ENCODE data around the gene ARHGAP22.
"Not testable (repeated sequence)": the region's sequence is repeated elsewhere in the genome, so short reads cannot be mapped to it uniquely, and the experiment has no call there.

The ARHGAP22 gene, protein sequence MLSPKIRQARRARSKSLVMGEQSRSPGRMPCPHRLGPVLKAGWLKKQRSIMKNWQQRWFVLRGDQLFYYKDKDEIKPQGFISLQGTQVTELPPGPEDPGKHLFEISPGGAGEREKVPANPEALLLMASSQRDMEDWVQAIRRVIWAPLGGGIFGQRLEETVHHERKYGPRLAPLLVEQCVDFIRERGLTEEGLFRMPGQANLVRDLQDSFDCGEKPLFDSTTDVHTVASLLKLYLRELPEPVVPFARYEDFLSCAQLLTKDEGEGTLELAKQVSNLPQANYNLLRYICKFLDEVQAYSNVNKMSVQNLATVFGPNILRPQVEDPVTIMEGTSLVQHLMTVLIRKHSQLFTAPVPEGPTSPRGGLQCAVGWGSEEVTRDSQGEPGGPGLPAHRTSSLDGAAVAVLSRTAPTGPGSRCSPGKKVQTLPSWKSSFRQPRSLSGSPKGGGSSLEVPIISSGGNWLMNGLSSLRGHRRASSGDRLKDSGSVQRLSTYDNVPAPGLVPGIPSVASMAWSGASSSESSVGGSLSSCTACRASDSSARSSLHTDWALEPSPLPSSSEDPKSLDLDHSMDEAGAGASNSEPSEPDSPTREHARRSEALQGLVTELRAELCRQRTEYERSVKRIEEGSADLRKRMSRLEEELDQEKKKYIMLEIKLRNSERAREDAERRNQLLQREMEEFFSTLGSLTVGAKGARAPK

GRCh38 chr10:48604991-48605508 lies at the start of gene ARHGAP22:
ARHGAP22 (minus strand) TSS chr10:48605073; CDS start chr10:48604796, 277 bp downstream.
- no peaks in the 10 kb centered on the region for H3K9me3 ChIP-seq (ENCODE audit: control insufficient read depth, insufficient read depth, low read length)
- H3K4me1 ChIP-seq (ENCODE audit: insufficient read depth, low read length): peaks cover 9% of the 10 kb centered on the region; the same call in 1 of the 2 replicates
- H3K9ac ChIP-seq (ENCODE audit: low read depth, low read length): peak within 1 kb of the TSS; percentile 48; the same call in 1 of the 2 replicates
- H3K36me3 ChIP-seq (ENCODE audit: insufficient read depth, low read length): no peaks in the 10 kb centered on the region

DNA sequence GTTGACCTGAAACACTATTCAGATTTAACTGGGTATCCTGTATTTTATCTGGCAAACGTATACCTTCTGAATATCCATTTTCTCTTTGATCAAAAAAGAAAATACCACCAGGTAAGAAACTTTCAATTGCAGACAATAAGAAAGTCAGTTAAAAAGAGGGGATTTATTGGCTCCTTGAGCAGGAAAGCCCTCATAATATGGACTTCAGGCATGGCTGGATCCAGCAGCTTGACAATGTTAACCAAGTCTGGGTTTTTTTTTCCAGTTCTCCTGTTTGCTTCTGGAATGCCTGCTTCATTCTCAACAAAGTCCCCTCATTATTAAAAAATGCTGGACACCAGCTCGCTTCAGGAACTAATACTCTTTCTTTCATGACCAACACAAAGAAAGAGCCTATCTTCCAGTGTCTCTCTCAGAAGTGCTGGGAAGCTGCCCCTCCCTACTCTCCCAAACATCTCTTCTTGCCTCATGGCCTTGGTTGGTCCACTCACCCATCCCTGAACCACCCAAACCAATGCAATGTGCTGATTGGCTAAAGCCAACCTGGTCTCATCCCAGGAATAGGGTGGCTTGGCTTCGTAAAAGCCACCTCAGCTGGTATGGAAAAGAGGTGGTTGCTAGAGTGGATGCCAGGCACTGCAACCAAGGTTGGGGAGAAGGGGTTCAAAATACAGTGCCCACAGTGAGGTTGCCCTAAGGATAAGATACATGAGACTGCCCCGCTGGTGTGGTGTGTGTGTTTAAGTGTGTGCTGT lies 49.2 kb upstream of the ARHGAP22 start:
- no peak overlapping the region for H3K9ac ChIP-seq (ENCODE audit: low read depth, low read length)
- no peaks in the 10 kb centered on the region for H3K9me3 ChIP-seq (ENCODE audit: control insufficient read depth, insufficient read depth, low read length)
- no peaks in the 10 kb centered on the region for H3K36me3 ChIP-seq (ENCODE audit: insufficient read depth, low read length)
- peaks cover 5% of the 10 kb centered on the region; the same call in 1 of the 2 replicates for H3K4me1 ChIP-seq (ENCODE audit: insufficient read depth, low read length)

DNA sequence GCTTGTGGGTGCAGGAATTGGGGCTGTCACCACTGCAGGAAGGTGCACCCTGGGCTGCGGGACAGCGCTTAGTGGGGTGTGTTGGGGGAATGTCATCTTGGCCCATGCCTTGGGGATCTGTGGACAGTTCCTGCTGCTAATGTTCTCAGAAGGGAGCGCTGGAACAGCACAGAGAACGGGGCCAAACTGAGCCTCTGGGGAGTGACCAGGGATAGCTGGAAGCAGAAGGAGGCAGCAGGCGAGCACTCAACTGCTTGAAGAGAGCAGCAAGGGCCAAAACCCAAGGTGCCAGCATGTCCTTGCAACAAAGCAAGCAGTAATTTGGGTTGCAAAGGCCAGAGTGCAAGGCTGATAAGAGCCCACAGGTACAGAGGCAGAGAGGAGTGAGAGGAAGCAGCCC lies 48.5 kb upstream of the ARHGAP22 start:
- H3K4me1 ChIP-seq (ENCODE audit: insufficient read depth, low read length): peaks cover 5% of the 10 kb centered on the region; the same call in 1 of the 2 replicates
- no peaks in the 10 kb centered on the region for H3K36me3 ChIP-seq (ENCODE audit: insufficient read depth, low read length)
- H3K9ac ChIP-seq (ENCODE audit: low read depth, low read length): no peak overlapping the region
- H3K9me3 ChIP-seq (ENCODE audit: control insufficient read depth, insufficient read depth, low read length): no peaks in the 10 kb centered on the region

DNA sequence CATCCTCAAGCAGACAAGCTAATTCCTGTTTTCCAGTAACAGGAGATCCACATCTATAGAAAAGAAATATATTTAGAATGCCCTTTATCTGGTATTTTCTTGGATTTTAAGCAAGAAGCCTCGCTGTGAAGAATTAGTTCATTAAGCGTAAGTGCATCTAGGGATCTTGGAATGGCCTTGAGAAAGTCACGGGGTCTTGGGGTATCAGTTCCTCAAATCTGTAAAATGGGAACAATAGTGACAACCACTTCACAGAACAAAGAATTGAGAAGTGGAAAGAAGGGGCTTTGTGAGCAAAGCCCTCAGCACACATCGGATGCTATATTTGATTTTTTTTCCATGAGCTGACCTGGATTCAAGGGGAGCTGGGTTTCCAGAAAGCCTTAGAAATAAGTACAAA lies 47.5 kb upstream of the ARHGAP22 start:
- Histone ChIP-seq H3K36me3 (ENCODE audit: insufficient read depth, low read length) (no peaks in the 10 kb centered on the region), H3K9me3 (ENCODE audit: control insufficient read depth, insufficient read depth, low read length) (no peaks in the 10 kb centered on the region), H3K4me1 (ENCODE audit: insufficient read depth, low read length) (peaks cover 5% of the 10 kb centered on the region; the same call in 1 of the 2 replicates), H3K9ac (ENCODE audit: low read depth, low read length) (no peak overlapping the region)

- no peak overlapping the region for H3K9ac ChIP-seq (ENCODE audit: low read depth, low read length)
- peaks cover 2% of the 10 kb centered on the region; the same call in 1 of the 2 replicates for H3K4me1 ChIP-seq (ENCODE audit: insufficient read depth, low read length)
- no peaks in the 10 kb centered on the region for H3K36me3 ChIP-seq (ENCODE audit: insufficient read depth, low read length)
- H3K9me3 ChIP-seq (ENCODE audit: control insufficient read depth, insufficient read depth, low read length): no peaks in the 10 kb centered on the region
Observed at GRCh38 chr10:48651839-48652238, 47.0 kb upstream of the ARHGAP22 start.

- no peaks in the 10 kb centered on the region for H3K9me3 ChIP-seq (ENCODE audit: control insufficient read depth, insufficient read depth, low read length)
- H3K4me1 ChIP-seq (ENCODE audit: insufficient read depth, low read length): no peaks in the 10 kb centered on the region
- H3K36me3 ChIP-seq (ENCODE audit: insufficient read depth, low read length): no peaks in the 10 kb centered on the region
- H3K9ac ChIP-seq (ENCODE audit: low read depth, low read length): no peak overlapping the region
Observed at GRCh38 chr10:48651293-48651692, 46.4 kb upstream of the ARHGAP22 start.

- Histone ChIP-seq H3K9ac (ENCODE audit: low read depth, low read length) (no peak overlapping the region), H3K9me3 (ENCODE audit: control insufficient read depth, insufficient read depth, low read length) (no peaks in the 10 kb centered on the region), H3K36me3 (ENCODE audit: insufficient read depth, low read length) (no peaks in the 10 kb centered on the region), H3K4me1 (ENCODE audit: insufficient read depth, low read length) (no peaks in the 10 kb centered on the region)
Observed at GRCh38 chr10:48649349-48649944, 44.6 kb upstream of the ARHGAP22 start.

DNA sequence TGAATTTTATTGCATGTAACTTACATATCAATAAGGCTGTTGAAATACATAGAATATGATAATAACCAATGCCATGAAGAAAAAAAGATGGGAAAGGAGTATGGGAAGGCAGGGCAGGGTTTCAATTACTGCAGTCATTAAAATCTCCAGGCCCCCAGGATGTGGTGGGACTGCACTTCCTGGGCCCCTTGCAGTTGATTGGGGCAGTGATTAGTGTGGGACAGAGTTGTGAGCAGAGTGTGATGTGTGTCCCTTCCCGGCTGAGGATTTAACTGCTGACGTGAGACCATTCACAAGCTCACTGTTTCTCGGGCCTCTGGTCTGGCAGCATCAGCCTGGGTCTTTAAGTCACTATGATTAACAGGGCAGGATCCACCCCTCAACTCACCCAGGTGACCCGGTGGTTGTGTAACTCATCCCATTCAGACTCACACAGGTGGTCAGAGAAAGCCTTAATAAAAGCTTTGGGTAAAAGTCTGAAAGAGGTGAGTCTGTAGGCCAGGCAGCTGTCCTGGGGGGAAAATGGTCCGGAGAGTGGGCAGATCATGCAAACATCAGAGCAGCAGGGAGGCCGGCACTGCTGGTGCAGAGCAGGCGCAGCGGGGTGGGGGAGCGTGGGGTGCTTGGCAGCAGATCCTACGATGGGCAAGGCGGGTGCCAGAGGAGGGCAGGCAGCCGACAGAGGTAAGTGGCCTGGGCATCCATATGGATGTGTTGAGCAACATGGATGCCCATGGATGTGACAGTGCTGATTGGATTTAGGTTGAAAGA lies 43.5 kb upstream of the ARHGAP22 start:
- Histone ChIP-seq H3K36me3 (ENCODE audit: insufficient read depth, low read length) (no peaks in the 10 kb centered on the region), H3K4me1 (ENCODE audit: insufficient read depth, low read length) (no peaks in the 10 kb centered on the region), H3K9me3 (ENCODE audit: control insufficient read depth, insufficient read depth, low read length) (no peaks in the 10 kb centered on the region), H3K9ac (ENCODE audit: low read depth, low read length) (no peak overlapping the region)

GRCh38 chr10:48647073-48647472 lies 42.2 kb upstream of the ARHGAP22 start:
- not testable (repeated sequence) for H3K4me1 ChIP-seq (ENCODE audit: insufficient read depth, low read length); H3K9me3 ChIP-seq (ENCODE audit: control insufficient read depth, insufficient read depth, low read length); H3K36me3 ChIP-seq (ENCODE audit: insufficient read depth, low read length); H3K9ac ChIP-seq (ENCODE audit: low read depth, low read length)

GRCh38 chr10:48645600-48645999 lies 40.7 kb upstream of the ARHGAP22 start:
- no peaks in the 10 kb centered on the region for H3K36me3 ChIP-seq (ENCODE audit: insufficient read depth, low read length)
- no peak overlapping the region for H3K9ac ChIP-seq (ENCODE audit: low read depth, low read length)
- H3K4me1 ChIP-seq (ENCODE audit: insufficient read depth, low read length): no peaks in the 10 kb centered on the region
- peaks cover under 1% of the 10 kb centered on the region; the same call in 1 of the 2 replicates for H3K9me3 ChIP-seq (ENCODE audit: control insufficient read depth, insufficient read depth, low read length)

DNA sequence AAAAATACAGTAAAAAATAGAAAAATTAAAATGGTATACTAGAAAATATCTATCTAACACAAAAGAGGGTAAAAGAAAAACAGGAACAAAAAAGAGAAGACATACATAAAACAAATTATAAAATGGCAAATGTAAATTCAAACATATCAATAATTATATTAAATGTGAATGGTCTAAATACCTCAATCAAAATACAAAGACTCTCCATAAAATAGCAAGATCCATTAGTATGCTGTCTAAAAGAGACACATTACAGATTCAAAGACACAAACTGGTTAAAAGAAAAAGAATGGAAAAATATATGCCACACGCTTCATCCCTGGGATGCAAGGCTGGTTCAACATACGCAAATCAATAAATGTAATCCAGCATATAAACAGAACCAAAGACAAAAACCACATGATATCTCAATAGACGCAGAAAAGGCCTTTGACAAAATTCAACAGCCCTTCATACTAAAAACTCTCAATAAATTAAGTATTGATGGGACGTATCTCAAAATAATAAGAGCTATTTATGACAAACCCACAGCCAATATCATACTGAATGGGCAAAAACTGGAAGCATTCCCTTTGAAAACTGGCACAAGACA lies 36.3 kb upstream of the ARHGAP22 start:
- not testable (repeated sequence) for H3K36me3 ChIP-seq (ENCODE audit: insufficient read depth, low read length); H3K9ac ChIP-seq (ENCODE audit: low read depth, low read length); H3K4me1 ChIP-seq (ENCODE audit: insufficient read depth, low read length); H3K9me3 ChIP-seq (ENCODE audit: control insufficient read depth, insufficient read depth, low read length)

- Histone ChIP-seq H3K36me3 (ENCODE audit: insufficient read depth, low read length) (no peaks in the 10 kb centered on the region), H3K4me1 (ENCODE audit: insufficient read depth, low read length) (no peaks in the 10 kb centered on the region)
Observed at GRCh38 chr10:48640326-48640725, 35.5 kb upstream of the ARHGAP22 start.

DNA sequence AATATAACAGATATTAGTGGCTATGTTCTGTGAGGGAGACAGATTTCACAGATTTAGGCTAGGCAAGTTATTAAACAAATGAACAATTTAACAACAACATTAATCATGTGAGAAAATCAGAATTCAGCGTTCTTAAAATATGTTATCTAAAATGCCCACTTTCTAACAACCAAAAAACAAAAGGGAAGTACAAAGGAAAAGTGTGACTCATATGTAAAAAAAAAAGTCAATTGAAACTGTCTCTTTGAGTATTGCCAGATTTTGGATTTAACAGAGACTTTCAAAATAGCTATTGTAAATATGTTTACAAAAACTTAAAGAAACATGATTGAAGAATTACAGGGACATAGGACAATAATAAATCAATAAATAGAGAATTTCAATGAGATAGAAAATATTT lies 34.8 kb upstream of the ARHGAP22 start:
- Histone ChIP-seq H3K9me3 (ENCODE audit: control insufficient read depth, insufficient read depth, low read length) (peaks cover 4% of the 10 kb centered on the region; the same call in 1 of the 2 replicates), H3K9ac (ENCODE audit: low read depth, low read length) (no peak overlapping the region), H3K36me3 (ENCODE audit: insufficient read depth, low read length) (no peaks in the 10 kb centered on the region), H3K4me1 (ENCODE audit: insufficient read depth, low read length) (no peaks in the 10 kb centered on the region)

More at GRCh38 chr10:48640326-48640725, 35.5 kb upstream of the ARHGAP22 start:
- no peak overlapping the region for H3K9ac ChIP-seq (ENCODE audit: low read depth, low read length)
- peaks cover 4% of the 10 kb centered on the region; the same call in 1 of the 2 replicates for H3K9me3 ChIP-seq (ENCODE audit: control insufficient read depth, insufficient read depth, low read length)

Data from ES-I3 (cell line).